Medulla oblongata (tissue), 1 donor: ENCODE data around the gene MAPK7.

ENCODE experiments used
- DNase-seq: peaks from one replicate; pipeline ENCODE4 v3.0.0-alpha.2; 2015; ENCODE audit errors: extremely low spot score

Gene MAPK7

GRCh38 chr17:19363460-19364035, 14.8 kb upstream of the MAPK7 start:
- no peak for DNase-seq

- no peak for DNase-seq
Observed at GRCh38 chr17:19364699-19365498, 13.4 kb upstream of the MAPK7 start.

GRCh38 chr17:19365499-19365817, 12.8 kb upstream of the MAPK7 start:
- no peak for DNase-seq

GRCh38 chr17:19365833-19366636, 12.3 kb upstream of the MAPK7 start:
- DNase-seq, result no peak

GRCh38 chr17:19366637-19366972, 11.7 kb upstream of the MAPK7 start:
- DNase-seq, result no peak

GRCh38 chr17:19368229-19368628, 10.1 kb upstream of the MAPK7 start:
- no peak for DNase-seq

GRCh38 chr17:19369107-19369778, 9.1 kb upstream of the MAPK7 start:
- no peak for DNase-seq

- DNase-seq, result no peak
Observed at GRCh38 chr17:19369846-19370492, 8.3 kb upstream of the MAPK7 start.

- DNase-seq, result no peak
Observed at GRCh38 chr17:19370493-19370960, 7.8 kb upstream of the MAPK7 start.

GRCh38 chr17:19371259-19372010, 6.9 kb upstream of the MAPK7 start:
- no peak for DNase-seq

- DNase-seq, result no peak
Observed at GRCh38 chr17:19372011-19372370, 6.3 kb upstream of the MAPK7 start.

- DNase-seq, result no peak
Observed at GRCh38 chr17:19372439-19372838, 5.9 kb upstream of the MAPK7 start.

GRCh38 chr17:19372866-19373504, 5.3 kb upstream of the MAPK7 start:
- no peak for DNase-seq

- DNase-seq, result no peak
Observed at GRCh38 chr17:19374136-19374535, 4.2 kb upstream of the MAPK7 start.

GRCh38 chr17:19375732-19376131, 2.6 kb upstream of the MAPK7 start:
- no peak for DNase-seq

GRCh38 chr17:19376811-19377210, 1.5 kb upstream of the MAPK7 start:
- no peak for DNase-seq

- peak; percentile 99 for DNase-seq
Observed at GRCh38 chr17:19377602-19378415, 489 bp upstream of the MAPK7 start.

GRCh38 chr17:19379361-19380065, 1.2 kb downstream of the MAPK7 start:
- DNase-seq, result no peak
